Measurements from ENCODE around the gene MYO16.
A peak's percentile ranks its signal among the peaks of the same experiment; 100 is the strongest.

The MYO16 gene

DNA sequence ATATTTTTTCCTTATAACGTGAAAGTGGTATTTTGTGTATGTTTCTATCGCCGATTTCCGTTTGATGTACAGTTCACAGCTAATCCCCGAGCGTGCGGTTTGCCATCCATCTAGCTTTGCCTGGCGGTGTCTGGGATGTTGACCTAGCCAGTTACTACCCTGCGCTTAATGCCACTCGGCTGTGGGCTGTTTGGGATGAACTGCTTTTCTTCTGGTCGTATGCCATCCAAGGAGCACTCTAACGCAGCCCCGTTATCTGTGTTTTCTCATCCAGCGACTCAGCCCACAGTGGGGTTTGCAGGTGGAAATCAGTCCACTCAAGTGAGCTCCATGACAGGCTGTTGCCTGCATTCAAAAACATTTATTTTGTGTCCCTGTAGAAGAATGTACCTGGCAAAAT is 512.3 kb downstream of the MYO16 start:
- H4K20me1 ChIP-seq (ENCODE audit: control insufficient read depth, insufficient read depth, low read depth, low read length): no peaks in the 10 kb centered on the region
- H3K4me1 ChIP-seq (ENCODE audit: control insufficient read depth, low read length): no peaks in the 10 kb centered on the region
- H3K79me2 ChIP-seq (ENCODE audit: control insufficient read depth, low read length): no peaks in the 10 kb centered on the region
- no peaks in the 10 kb centered on the region for H3K36me3 ChIP-seq (ENCODE audit: control insufficient read depth, low read length)
- H3K4me3 ChIP-seq (ENCODE audit: low read length): no peak overlapping the region
- peaks cover 5% of the 10 kb centered on the region; the same call in 1 of the 2 replicates for H3K9me3 ChIP-seq (ENCODE audit: control insufficient read depth, insufficient read depth, low read length)
- H3K4me2 ChIP-seq (ENCODE audit: low read length): no peak overlapping the region
- no peak overlapping the region for H3K27ac ChIP-seq (ENCODE audit: low read depth, low read length)
- TF ChIP-seq EZH2phosphoT487 (IDR thresholded peaks at IDR 0.05; ENCODE audit: borderline replicate concordance, low read length): no peak
- TF ChIP-seq, protein P1, sequence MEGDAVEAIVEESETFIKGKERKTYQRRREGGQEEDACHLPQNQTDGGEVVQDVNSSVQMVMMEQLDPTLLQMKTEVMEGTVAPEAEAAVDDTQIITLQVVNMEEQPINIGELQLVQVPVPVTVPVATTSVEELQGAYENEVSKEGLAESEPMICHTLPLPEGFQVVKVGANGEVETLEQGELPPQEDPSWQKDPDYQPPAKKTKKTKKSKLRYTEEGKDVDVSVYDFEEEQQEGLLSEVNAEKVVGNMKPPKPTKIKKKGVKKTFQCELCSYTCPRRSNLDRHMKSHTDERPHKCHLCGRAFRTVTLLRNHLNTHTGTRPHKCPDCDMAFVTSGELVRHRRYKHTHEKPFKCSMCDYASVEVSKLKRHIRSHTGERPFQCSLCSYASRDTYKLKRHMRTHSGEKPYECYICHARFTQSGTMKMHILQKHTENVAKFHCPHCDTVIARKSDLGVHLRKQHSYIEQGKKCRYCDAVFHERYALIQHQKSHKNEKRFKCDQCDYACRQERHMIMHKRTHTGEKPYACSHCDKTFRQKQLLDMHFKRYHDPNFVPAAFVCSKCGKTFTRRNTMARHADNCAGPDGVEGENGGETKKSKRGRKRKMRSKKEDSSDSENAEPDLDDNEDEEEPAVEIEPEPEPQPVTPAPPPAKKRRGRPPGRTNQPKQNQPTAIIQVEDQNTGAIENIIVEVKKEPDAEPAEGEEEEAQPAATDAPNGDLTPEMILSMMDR (IDR thresholded peaks at IDR 0.05; ENCODE audit: low read depth, low read length, poor library complexity, severe bottlenecking): no peak
- H3K9me2 ChIP-seq (replicated peaks; ENCODE audit: control insufficient read depth, low read length): no peaks in the 10 kb centered on the region
- no peaks in the 10 kb centered on the region for H3F3A ChIP-seq (ENCODE audit: control insufficient read depth, insufficient read depth)
- H3K27me3 ChIP-seq (ENCODE audit: control insufficient read depth, low read length): no peaks in the 10 kb centered on the region

DNA sequence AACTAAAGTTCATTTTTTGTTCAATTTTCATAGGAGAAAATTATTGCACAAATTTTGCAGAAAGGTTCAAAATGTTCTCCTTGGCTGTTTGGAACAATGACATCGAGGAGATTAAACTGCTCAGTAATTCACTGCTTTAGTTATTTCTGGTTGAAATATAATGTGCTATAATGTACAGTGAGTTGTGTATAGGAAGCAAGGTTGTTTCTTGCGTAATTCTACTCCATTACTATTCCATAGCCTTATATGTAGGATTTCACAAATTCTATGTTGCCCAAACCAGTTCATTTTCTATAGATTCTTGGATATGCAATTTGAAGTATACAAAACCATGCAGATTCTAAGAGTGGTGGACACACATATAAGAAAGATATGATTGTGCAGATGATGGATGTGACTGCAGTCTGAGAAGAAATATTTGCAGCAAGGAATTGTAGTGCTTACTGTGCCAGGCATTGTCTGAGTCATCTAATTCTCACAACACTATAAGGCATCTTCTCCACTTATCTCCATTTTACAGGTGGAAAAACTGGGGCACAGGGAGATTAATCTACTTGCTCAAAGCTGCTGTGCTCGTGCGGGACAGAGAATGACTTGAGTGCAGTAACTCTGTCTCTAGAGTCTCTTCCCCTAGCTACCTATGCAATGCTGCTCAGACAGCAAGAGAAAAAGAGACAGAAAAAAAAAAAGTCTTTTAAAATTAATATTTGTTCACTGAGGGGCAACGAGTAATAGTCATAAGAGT is 515.5 kb downstream of the MYO16 start:
- no peaks in the 10 kb centered on the region for H4K20me1 ChIP-seq (ENCODE audit: control insufficient read depth, insufficient read depth, low read depth, low read length)
- no peaks in the 10 kb centered on the region for H3K4me1 ChIP-seq (ENCODE audit: control insufficient read depth, low read length)
- no peaks in the 10 kb centered on the region for H3K36me3 ChIP-seq (ENCODE audit: control insufficient read depth, low read length)
- no peaks in the 10 kb centered on the region for H3F3A ChIP-seq (ENCODE audit: control insufficient read depth, insufficient read depth)
- H3K27ac ChIP-seq (ENCODE audit: low read depth, low read length): no peak overlapping the region
- no peaks in the 10 kb centered on the region for H3K27me3 ChIP-seq (ENCODE audit: control insufficient read depth, low read length)
- TF ChIP-seq EZH2phosphoT487 (IDR thresholded peaks at IDR 0.05; ENCODE audit: borderline replicate concordance, low read length): no peak
- TF ChIP-seq, protein P1 (IDR thresholded peaks at IDR 0.05; ENCODE audit: low read depth, low read length, poor library complexity, severe bottlenecking): no peak
- H3K4me3 ChIP-seq (ENCODE audit: low read length): no peak overlapping the region
- no peaks in the 10 kb centered on the region for H3K79me2 ChIP-seq (ENCODE audit: control insufficient read depth, low read length)
- H3K9me3 ChIP-seq (ENCODE audit: control insufficient read depth, insufficient read depth, low read length): no peaks in the 10 kb centered on the region; the same call in 1 of the 2 replicates
- no peak overlapping the region for H3K4me2 ChIP-seq (ENCODE audit: low read length)
- no peaks in the 10 kb centered on the region for H3K9me2 ChIP-seq (replicated peaks; ENCODE audit: control insufficient read depth, low read length)

DNA sequence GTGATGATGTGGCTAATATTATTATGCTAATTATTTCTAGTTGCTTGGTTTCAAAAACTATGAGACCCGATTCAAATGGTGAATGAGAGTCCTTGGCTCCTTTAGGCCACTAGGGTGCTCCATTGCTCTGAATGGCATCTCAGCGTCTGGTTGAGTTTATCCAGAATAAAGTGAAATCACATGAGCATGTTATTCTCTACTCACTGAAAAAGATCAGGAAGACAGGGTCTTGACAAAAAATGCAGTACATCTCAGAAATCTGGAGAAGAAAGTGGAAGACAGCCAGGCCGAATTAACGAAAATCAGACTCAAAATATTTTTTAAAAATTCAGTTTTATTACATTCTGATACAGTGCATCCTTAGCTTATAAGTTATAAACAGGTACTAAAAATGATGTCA is 516.2 kb downstream of the MYO16 start:
- Histone ChIP-seq H3K4me2 (ENCODE audit: low read length) (no peak overlapping the region), H3K27me3 (ENCODE audit: control insufficient read depth, low read length) (no peaks in the 10 kb centered on the region), H3F3A (ENCODE audit: control insufficient read depth, insufficient read depth) (no peaks in the 10 kb centered on the region), H3K4me1 (ENCODE audit: control insufficient read depth, low read length) (no peaks in the 10 kb centered on the region), H3K9me2 (replicated peaks; ENCODE audit: control insufficient read depth, low read length) (no peaks in the 10 kb centered on the region), H3K27ac (ENCODE audit: low read depth, low read length) (no peak overlapping the region), H3K4me3 (ENCODE audit: low read length) (no peak overlapping the region), H3K36me3 (ENCODE audit: control insufficient read depth, low read length) (no peaks in the 10 kb centered on the region), H4K20me1 (ENCODE audit: control insufficient read depth, insufficient read depth, low read depth, low read length) (no peaks in the 10 kb centered on the region), H3K79me2 (ENCODE audit: control insufficient read depth, low read length) (no peaks in the 10 kb centered on the region), H3K9me3 (ENCODE audit: control insufficient read depth, insufficient read depth, low read length) (no peaks in the 10 kb centered on the region)
- no peak for TF ChIP-seq EZH2phosphoT487 (IDR thresholded peaks at IDR 0.05; ENCODE audit: borderline replicate concordance, low read length)
- TF ChIP-seq, protein P1 (IDR thresholded peaks at IDR 0.05; ENCODE audit: low read depth, low read length, poor library complexity, severe bottlenecking): peak; percentile 63
